ENCODE measurements around the gene ISL1.

The ISL1 gene

DNA sequence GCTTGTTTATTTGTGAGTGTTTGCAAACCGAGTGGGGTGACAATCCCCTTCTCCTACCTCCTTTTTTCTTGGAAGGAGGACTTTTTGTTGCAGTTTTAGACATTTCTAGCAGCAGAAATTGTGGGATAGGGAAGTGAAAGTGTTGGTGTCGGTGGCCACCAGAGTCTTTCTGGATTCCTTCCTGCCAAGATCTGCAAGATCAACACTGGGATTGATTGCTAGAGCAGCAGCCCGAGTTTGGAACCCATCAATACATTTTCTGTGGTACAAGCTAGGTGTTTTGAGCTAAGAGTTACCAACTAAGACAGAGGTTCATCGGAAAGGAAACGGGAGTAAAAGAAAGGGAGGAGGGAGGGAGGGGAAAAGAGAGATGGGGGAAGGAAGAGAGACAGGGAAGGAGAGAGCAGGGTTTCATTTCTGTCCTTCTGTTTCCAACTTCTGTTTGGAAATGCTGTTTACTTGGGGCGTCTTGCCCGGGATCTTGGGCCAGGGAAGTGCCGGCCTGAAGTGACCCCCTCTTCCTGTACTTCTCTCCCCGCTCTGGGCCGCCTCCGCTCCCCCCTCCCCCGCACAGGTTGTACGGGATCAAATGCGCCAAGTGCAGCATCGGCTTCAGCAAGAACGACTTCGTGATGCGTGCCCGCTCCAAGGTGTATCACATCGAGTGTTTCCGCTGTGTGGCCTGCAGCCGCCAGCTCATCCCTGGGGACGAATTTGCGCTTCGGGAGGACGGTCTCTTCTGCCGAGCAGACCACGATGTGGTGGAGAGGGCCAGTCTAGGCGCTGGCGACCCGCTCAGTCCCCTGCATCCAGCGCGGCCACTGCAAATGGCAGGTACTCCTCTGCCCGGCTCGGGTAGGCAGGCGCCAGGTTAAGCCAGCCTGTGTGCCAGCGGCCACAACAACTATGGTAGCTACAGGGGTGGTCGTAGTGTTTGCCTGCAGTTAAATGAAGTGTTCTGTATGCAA lies 4.0 kb downstream of the ISL1 start:
- FAIRE-seq (no peak), DNase-seq (ENCODE audit: insufficient read length, low spot score) (no peak)

DNA sequence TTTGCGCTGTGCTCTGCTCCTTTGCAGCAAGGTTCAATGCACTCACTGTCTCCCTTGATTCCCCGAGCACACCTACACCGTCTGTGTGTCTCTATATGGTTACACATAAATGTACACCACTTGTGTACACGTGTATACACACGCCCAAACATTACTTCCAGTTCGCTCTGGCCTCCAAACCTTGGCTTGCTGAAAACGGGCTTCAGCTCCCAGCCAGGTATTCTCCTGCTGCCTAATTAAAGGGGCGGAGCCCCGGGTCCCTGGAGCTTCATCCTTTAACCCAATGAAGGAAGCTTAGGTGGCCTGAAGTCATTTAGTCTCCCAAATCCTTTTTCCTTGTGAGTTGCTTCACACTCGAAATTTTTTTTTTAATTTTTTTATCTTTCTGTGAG lies 4.6 kb downstream of the ISL1 start:
- FAIRE-seq (no peak), DNase-seq (ENCODE audit: insufficient read length, low spot score) (no peak)

DNA sequence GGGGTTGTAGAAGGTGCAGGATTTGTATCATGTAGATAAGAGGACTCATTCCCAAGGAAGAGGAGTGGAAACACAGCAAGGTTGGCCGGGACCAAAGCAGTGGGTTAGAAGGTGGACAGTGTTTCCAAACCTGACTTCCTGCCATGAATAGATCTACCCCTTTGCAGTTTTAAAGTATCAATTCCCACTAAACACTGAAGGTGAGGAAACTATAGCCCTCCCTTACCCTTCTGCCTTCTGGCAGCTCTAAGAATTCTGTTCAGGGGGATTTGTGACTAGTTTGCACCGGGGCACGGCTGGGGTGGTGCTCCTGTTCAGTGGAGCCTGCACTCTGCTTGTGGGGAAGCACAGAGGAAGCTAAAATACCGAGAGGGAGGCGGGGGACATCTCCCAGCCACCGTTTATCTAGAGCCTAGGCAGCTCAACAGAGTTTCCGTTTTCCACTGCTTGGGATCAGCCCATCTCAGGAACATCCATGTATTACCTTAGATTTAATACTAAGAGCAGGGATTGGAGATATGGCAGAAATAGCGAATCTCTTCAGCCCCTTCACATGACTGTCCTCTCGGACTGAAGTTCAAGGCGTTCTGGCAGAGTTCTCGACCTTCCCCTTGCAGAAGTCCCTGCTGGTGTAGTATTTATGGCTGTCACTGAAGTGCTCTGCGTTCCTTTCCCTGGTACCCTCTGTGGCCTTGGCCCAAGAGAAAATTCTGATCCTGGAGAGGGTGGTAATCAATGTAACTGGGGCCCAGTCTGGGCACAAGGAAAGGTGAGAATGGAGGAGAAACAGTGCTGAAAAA lies 5.4 kb downstream of the ISL1 start:
- FAIRE-seq (no peak), DNase-seq (ENCODE audit: insufficient read length, low spot score) (no peak)

DNA sequence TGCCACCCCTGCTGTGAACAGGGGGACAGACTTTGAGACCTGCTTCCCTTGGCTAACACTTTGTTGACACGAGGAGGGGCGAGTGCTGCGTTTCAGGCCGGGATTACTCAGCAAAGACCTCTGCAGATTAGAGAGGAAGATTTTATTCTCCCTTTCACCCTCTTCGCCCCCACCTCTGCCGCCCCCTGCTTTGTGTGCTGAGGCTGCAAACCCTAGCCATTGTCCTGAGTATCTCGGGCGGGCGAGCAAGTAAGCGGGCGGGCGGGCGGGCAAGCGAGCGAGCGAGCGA lies 6.0 kb downstream of the ISL1 start:
- DNase-seq (ENCODE audit: insufficient read length, low spot score) (no peak), FAIRE-seq (no peak)

DNA sequence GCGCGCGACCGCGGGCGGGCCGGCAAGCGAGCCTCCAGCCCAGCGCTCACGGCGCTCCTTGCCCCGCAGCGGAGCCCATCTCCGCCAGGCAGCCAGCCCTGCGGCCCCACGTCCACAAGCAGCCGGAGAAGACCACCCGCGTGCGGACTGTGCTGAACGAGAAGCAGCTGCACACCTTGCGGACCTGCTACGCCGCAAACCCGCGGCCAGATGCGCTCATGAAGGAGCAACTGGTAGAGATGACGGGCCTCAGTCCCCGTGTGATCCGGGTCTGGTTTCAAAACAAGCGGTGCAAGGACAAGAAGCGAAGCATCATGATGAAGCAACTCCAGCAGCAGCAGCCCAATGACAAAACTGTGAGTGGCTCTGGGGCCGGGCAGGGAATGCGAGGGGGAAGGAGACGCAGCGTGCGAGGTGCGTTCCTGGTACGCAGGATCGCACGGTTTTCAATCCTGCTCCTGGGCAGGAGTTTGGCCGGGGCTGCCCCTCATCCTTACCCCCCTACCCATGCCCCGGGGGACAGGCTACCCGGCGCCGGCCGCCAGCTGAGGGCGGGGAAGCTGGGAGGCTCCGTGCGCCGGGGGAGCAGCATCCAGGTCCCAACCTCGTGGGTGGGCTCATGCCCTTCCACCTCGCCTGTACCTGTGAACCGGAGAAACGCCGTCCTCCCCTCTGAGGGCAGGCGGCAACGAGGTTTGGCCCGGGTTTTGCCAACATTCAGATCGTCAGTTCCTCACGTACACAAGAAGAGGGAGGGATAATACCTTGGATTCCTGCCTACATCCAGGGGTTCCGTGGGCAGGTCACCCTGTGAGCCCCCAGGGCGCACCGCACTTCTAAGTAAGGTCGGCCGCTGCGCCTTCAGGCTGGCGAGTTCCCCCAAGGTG lies 6.6 kb downstream of the ISL1 start:
- FAIRE-seq (no peak), DNase-seq (ENCODE audit: insufficient read length, low spot score) (no peak)

DNA sequence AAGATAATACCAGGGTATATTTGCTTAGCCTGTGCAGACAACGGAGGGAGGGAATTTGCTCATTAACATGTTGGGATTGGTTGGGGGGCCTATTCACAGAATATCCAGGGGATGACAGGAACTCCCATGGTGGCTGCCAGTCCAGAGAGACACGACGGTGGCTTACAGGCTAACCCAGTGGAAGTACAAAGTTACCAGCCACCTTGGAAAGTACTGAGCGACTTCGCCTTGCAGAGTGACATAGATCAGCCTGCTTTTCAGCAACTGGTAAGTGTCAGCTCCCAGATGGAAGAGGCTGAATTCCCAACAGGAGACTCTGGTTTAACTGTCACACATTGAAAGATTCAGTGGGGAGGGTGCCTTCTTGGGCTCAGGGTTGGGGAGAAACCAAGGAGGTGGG lies 7.9 kb downstream of the ISL1 start:
- FAIRE-seq = no peak
- DNase-seq (ENCODE audit: insufficient read length, low spot score) = no peak

DNA sequence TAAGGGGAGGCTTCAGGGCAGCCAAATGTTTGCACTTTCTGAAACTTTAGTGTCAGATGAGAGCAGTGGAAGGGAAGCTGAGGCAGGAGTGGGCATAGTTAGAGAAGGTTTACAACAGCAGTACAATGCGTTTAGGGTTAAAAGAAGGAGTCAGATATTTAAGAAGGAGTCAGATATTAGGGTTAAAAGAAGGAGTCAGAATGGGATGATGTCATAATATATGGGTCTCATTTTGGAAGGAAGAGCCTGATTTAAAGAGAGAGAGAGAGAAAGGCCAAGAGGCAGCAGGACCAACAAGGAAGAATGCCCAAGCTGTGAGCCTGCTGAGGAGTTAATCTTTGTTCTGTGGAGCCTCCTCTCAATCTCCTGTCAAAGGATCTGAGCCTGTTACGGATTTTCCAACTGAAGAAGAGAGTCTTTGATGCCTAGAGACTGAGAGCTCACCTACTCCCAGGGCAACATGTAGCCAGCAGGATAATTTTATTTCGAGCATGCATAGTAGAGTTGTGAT lies 9.5 kb downstream of the ISL1 start:
- DNase-seq (ENCODE audit: insufficient read length, low spot score) = no peak
- FAIRE-seq = no peak

DNA sequence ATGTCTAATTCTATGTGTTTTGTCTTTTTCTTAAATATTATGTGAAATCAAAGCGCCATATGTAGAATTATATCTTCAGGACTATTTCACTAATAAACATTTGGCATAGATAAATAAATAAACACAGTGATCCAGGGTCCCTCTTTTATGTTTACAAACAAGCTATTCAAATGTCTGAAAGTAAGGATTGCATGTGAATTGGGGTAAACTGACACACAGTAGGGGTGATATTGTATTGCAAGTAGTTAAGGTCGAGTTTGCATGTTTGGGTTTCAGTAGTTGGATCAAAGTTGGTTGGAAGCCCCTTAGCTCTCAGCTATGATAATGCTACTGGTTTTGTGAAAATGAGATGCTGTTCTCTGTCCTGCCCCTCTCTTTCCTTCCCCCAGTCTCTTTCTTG lies 11.4 kb downstream of the ISL1 start:
- DNase-seq (ENCODE audit: insufficient read length, low spot score) (no peak), FAIRE-seq (no peak)

DNA sequence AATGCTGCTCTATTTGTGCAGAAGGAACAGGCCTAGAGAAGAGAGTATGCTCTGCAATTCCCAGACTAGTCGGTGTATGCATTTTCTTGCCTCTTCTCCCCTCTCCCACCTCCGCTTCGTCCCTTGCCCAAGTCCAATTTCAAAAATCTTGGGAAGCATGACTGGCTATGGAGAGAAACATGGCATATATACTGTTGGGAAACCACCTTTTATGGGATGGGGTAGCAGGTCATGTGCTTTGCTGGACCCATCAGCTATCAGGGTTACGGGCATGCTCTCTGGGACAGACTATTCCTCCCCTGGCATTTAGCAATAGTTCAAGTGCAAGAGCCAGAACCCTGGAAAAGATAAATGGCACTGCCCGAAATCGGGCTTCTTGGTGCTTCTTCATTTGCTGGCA lies 12.0 kb downstream of the ISL1 start:
- no peak for FAIRE-seq
- no peak for DNase-seq (ENCODE audit: insufficient read length, low spot score)

DNA sequence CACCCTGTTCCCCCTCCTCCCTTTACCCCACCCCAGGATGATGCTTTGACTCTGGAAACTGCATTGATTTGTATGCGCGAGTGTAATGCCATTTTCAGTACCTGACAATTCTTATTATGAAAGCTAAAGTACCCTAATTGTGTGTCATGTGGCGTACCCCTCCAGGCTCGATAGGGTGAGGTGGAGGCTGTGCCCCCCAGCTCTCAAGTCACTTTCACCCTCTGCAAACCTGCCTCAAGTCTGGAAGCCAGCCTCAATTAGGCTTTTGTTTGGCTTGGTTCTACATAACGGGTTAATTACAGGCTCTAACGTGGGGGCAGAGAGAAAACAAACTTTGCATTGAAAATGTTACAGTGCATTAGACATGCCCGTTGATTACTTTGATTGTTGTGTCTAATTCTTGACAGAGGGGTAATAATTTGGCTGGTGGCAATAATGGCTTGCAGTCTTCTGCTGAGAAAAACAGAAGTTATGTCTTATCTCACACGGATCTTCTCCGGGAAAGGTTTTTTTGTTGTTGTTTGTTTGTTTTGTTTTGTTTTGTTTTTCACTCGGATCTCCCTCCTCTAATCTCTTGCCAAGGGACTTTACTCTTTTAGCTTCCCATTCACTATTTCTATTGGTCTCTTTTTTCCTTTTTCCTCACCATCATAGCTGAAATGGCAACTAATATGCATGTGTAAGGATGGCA lies 12.6 kb downstream of the ISL1 start:
- no peak for FAIRE-seq

DNA sequence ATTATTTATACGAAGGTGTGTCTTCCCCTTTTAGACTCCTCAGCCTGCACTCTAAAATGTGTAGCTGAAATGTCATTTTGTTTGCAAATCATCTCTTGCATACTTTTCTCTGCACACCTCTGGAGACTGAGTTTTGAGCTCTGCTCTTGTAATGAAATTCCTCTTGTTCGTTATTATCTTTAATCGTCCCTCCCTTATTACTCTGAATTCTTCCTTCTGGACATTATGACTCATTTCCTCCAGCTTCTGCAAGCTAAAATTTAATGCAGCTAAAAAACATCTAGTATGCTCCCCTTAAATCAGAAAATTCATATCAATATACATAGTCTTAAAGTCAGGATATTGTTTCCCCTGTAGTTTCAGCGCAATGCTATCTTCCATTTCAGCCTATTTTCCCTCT lies 13.5 kb downstream of the ISL1 start:
- DNase-seq (ENCODE audit: insufficient read length, low spot score) = no peak
- no peak for FAIRE-seq

More for the DNA sequence above, 12.6 kb downstream of the ISL1 start:
- DNase-seq (ENCODE audit: insufficient read length, low spot score) = no peak

DNA sequence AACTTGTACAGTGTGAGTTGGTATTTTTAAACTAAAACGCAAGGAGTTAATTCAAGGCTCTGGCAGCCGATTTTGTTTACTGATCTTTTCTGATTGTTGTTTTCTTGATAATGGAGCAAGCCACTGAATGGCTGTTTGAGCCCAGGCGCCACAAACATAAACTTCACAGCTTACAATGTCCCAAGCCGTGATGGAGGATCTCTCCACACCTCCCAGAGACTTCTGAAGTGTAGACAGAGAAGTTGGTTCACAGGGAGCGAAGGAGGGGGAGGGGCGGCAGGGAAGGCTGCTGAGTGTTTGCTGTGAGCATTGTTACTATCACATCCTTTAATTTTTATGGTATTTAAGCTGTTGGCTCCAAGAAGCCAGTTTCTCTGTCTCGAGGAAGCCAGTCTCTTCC lies 14.7 kb downstream of the ISL1 start:
- FAIRE-seq = no peak

DNA sequence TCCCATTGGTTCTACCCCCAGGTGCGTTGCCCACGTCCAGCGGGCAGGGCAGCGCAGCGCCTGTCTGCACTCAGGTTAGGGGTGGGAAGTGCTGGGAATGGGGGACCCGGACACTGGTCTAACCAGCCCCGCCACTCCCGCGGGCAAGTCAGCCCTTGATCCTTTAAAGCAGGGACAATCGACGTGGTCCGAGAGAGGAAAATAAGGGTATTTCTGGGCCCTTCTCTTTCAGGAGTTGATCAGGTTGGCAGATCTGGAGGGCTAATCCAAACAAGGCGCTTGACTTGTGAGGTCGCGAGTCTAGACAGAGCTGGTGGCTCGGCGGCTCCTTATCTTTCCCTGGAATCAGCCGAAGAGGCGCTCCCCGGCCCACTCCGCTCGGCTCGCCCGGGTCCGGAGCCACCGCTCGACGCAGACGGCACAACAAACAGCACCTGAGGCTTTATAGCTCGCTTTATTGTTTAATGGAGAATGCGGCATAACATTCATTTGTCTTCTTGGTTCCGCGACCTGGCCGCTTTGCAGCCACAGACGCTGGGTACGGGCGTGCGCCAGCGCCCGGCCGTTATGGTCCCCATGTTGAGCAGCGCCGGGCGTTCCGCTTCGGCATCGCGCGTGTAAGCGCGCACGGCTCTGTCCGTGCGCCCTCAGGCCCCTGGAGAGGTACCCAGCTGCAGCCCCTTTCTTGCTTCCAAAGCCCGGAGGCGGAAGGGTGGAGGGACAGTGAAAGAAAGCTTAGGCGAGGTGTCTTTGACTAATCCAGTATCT lies 15.8 kb downstream of the ISL1 start:
- FAIRE-seq = no peak
- DNase-seq (ENCODE audit: insufficient read length, low spot score) = no peak

More for the DNA sequence above, 14.7 kb downstream of the ISL1 start:
- DNase-seq (ENCODE audit: insufficient read length, low spot score) = no peak

DNA sequence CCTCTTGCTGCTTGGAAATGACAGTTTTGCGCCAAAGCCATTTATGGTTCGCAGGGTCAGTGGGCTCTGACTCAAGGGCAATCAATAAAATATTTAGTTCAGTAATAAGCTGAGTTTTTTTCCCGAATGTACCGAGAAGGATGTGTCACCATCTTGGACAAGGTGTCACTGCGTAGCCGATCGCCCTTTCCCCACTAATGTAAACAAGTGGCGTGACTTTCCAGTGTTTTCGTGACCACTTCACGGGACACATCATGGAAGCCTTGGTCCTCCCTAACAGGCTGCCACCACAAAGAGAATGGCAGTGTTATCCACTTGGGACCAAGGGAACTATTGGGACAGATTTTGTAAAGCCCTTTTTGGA lies 16.4 kb downstream of the ISL1 start:
- no peak for FAIRE-seq

DNA sequence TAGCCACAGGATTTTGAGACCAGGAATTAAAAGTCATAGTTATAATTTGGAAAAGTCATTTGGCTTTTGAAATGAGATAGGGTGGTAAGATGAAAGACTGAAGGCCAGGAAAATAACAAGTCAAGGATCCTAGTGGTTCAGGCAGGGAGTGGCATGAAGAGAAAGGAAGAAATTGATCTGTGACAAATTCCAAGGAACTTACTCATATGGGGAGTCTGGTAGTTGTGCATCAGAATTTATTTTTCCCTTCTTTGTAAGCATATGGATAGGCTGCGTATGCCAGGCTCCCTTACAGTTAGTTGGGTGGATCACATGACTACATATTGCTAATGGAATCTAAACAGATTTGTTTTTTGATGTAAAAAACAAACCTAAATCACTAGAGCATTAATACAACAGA lies 21.0 kb downstream of the ISL1 start:
- no peak for DNase-seq (ENCODE audit: insufficient read length, low spot score)
- no peak for FAIRE-seq

More for the DNA sequence above, 16.4 kb downstream of the ISL1 start:
- no peak for DNase-seq (ENCODE audit: insufficient read length, low spot score)

DNA sequence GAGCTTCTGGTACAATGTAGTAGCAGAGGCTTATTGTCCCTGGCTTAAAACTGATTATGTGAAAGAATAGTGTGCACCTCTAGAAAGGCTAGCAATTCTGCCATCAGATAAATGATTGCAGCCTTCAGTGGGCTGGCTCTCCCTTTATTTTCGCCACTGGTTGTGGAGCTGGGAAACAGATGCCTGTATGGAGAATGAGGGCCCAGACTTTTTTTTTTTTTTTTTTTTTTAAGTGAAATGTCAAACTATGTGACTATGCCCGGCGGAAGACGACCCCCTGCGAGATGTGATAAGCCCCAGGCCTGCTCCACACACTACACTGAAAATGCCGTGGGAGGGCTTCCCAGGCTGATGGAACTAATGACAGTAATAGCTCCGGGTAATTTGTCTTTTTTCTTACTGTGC lies 28.7 kb downstream of the ISL1 start:
- FAIRE-seq = no peak
- DNase-seq (ENCODE audit: insufficient read length, low spot score) = no peak

DNA sequence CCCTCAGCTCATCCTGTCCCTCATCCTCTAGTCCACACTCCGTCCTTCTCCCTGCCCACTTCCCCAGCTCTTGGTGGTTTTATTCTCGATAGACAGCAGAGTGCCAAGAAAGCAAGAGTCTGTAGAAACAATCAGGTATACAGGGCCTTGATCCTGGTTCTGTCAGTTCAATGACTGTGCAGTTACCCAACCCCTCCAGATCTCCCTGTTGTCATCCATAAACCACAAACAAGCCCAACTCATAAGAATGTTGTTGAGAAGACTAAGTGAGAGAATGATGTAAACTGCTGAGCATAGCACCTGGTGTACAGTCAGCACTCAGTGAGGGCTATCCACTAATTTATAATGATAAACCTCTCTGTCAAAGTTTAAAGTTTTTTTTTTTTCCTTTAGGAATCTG lies 31.3 kb downstream of the ISL1 start:
- no peak for FAIRE-seq
- DNase-seq (ENCODE audit: insufficient read length, low spot score) = no peak

DNA sequence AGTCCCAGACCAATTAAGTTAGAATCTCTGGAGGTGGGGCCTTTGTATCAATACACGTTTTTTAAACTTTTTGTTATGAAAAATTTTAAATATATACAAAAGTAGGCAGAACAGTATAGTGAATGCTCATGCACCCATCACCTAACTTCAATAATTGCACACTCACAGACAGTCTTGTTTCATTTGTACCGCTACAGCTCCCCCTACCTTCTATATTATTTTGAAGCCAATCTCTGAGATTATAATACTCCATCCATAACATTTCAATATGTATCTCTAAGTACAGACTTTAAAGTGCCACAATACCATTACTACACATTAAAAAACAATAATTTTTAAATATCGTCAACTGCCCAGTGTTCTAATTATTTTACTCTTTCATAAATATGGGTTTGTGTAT lies 32.9 kb downstream of the ISL1 start:
- FAIRE-seq (no peak), DNase-seq (ENCODE audit: insufficient read length, low spot score) (no peak)

DNA sequence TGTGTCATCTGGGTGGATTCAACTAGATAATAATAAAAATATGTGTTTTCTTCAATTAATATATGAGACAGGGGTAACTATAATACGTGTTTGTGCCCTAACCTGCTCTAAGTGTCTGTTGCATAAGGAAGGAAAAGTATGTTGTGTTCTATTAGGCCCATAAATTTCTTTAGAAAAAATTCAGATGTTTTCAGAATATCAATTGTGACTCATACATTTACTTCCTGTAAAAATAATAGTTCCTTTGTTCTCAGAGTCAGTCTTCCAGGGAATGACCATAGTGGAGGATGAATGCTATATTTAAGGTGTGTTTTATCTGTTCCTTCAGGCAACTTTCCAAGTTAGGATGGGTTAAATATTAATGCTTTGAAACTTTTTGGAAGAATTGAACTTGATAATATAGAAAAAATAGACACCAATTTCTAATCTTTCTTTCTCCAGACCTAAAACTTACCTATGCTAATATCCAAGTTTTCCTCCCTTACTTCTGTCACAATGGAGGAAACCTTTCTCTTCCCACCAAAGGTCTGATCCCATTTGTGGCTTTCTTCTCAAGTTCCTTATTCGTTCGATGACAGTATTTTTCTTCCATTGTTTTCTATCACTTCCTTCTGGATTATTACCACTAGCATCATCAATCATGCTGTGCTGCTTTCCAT lies 49.9 kb downstream of the ISL1 start:
- DNase-seq (ENCODE audit: insufficient read length, low spot score) (no peak), FAIRE-seq (no peak)

Measured in HTR-8/SVneo (cell line).